GM12874 (cell line): ENCODE results near the gene AGBL1.

Experiments
- CTCF ChIP-seq: IDR thresholded peaks from 2 replicates; pipeline ENCODE4 v1.5.1; 2011; ENCODE audit warnings: low read depth, mild to moderate bottlenecking, control low read depth, low read length, moderate library complexity; ENCODE audit not compliant: insufficient read depth

The AGBL1 gene

DNA sequence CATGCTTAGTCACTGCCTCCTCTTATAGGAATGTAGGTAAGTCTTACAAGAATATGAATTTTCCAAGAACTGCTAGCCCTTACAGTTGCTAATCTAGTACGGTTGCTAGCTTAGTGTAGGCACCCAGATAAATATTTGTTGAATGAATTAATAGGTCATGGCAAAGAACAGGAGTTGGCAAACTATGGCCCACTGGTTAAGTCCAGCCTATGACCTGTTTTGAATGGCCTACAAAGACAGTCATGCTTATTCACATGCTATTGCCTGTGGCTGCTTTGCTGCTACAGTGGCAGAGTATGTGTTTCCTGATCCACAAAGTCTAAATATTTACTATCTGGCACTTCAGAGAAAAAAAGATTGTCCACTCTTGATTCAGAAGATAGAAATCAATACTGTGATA lies 631.8 kb downstream of the AGBL1 start:
- TF ChIP-seq CTCF = no peak

DNA sequence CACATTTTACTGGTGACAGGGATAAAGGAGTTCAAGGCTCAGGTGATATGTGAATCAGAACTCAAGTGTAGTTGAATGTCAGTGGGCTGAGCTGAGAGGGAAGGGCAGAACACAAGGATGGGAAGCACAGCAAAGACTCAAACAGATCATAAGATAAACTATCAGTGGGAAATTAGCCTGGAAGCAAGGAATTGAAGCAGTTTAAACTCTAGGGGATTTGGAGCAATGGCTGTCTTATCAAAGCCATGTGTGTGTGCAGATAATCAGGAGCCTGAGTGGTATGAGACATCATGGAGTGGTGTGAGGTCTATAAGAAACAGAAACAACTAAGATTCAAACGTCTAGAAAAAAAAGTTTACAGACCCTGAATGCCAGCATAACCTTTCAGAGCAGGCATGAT lies 634.6 kb downstream of the AGBL1 start:
- no peak for TF ChIP-seq CTCF

DNA sequence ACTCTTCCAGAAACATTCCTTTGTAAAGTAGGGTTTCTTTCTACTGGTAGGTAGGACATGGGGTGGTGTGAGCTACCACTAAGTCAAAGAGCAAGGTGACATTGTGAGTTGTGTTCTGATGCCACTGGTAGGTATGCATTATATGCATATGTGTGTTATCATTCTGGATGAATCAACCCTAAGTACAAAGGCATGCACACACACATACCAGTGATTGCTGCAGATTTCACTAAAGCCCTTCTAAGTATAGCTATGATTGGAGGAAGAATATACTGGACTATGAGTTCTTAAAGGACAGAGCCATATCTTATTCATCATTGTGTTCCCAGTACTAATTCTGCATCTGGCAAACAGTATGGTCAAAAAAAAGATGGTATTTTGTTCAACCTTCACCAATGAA lies 646.0 kb downstream of the AGBL1 start:
- no peak for TF ChIP-seq CTCF

DNA sequence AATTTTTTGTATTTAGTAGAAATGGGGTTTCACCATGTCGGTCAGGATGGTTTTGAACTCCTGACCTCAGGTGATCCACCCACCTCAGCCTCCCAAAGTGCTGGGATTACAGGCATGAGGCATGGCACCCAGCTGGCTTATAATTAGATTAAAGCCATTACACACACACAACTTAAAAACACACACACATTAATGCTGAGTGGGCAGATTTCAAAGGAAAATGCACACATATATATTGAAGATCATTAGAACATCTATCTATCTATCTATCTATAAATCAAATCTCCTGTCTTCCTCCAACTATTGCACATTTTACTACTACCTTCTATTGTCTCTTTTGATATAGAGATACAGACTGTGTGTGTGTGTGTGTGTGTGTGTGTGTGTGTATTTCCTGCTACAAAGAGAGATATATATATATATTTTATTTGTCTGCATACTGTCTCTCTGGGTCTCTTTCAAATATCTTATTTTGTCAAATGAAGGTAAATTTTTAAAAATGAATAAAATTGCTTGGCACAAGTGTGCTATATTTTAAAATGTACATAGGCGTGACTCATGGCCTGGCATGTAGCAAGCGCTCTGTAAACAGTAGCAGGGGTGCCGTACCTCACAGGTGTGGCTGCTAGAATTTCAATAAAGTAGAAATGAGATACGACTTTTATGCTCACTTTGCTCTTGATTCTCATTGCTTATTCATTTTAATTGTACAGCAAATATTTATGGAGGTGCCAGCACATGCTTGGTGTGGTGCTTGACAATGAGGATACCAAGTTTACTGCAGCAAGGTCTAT lies 655.8 kb downstream of the AGBL1 start:
- no peak for TF ChIP-seq CTCF

- no peak for TF ChIP-seq CTCF
Measured at GRCh38 chr15:86741917-86742316, 662.2 kb downstream of the AGBL1 start.

DNA sequence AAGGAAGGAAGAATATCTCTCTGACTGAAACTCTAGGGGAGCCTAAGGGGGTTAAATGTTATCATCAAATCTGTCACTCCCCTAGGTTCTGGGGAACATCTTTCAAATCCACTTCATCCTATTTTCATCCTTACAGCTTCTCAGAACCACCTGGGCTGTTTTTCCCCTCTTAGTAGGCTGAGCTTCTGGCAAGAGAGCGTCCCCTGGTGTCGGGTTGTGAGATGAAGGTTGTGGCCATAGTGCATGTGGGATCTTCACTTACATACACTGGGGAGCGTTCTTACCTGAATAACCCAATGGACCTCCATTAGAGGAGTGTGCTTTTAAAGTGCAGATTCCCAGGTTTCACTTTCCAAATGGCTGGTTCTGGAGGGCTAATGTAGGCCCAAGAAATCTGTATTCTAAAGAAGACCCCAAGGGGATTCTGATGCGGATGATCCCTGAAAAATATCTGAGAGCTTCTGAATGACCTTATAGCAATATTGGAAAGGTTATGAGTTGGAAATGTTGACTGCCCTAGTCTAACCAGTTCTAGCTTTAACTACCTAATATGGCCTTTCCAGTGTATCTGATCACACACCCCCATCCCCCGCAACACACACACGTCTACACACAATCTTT lies 663.7 kb downstream of the AGBL1 start:
- TF ChIP-seq CTCF = peak; percentile 73

- no peak for TF ChIP-seq CTCF
Measured at GRCh38 chr15:86744198-86744780, 664.6 kb downstream of the AGBL1 start.
